ENCODE results near the gene MAGI1.

DNA sequence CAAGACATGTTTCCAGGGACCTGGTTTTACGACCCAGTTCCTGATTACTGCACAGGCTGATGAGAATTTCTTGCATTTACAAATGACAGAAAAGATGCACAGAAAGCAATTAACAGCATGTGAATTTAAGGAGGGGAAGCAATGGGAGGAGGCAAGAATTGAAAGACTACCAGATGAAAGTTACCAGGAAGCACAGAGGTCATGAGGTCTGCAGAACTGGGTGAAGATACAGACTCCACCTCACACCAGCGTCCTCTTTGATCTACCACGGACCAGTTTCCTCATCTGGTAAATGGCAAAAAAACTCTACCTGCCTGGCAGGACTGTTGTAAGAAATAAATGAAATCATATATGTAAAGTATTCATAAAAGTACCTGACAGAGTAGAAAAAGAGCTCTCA is 266.0 kb downstream of the MAGI1 start:
- TF ChIP-seq EZH2 (IDR thresholded peaks at IDR 0.05; ENCODE audit: borderline replicate concordance, insufficient read depth, low read depth, low read length, poor library complexity, severe bottlenecking): no peak
- TF ChIP-seq, protein P1, sequence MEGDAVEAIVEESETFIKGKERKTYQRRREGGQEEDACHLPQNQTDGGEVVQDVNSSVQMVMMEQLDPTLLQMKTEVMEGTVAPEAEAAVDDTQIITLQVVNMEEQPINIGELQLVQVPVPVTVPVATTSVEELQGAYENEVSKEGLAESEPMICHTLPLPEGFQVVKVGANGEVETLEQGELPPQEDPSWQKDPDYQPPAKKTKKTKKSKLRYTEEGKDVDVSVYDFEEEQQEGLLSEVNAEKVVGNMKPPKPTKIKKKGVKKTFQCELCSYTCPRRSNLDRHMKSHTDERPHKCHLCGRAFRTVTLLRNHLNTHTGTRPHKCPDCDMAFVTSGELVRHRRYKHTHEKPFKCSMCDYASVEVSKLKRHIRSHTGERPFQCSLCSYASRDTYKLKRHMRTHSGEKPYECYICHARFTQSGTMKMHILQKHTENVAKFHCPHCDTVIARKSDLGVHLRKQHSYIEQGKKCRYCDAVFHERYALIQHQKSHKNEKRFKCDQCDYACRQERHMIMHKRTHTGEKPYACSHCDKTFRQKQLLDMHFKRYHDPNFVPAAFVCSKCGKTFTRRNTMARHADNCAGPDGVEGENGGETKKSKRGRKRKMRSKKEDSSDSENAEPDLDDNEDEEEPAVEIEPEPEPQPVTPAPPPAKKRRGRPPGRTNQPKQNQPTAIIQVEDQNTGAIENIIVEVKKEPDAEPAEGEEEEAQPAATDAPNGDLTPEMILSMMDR (IDR thresholded peaks at IDR 0.05): no peak
